ENCODE measurements around the gene CACTIN.

Gene CACTIN

GRCh38 chr19:3610745-3611717 is 15.6 kb downstream of the CACTIN start:
- no peak for DNase-seq (ENCODE audit: low read depth, low spot score)

DNA sequence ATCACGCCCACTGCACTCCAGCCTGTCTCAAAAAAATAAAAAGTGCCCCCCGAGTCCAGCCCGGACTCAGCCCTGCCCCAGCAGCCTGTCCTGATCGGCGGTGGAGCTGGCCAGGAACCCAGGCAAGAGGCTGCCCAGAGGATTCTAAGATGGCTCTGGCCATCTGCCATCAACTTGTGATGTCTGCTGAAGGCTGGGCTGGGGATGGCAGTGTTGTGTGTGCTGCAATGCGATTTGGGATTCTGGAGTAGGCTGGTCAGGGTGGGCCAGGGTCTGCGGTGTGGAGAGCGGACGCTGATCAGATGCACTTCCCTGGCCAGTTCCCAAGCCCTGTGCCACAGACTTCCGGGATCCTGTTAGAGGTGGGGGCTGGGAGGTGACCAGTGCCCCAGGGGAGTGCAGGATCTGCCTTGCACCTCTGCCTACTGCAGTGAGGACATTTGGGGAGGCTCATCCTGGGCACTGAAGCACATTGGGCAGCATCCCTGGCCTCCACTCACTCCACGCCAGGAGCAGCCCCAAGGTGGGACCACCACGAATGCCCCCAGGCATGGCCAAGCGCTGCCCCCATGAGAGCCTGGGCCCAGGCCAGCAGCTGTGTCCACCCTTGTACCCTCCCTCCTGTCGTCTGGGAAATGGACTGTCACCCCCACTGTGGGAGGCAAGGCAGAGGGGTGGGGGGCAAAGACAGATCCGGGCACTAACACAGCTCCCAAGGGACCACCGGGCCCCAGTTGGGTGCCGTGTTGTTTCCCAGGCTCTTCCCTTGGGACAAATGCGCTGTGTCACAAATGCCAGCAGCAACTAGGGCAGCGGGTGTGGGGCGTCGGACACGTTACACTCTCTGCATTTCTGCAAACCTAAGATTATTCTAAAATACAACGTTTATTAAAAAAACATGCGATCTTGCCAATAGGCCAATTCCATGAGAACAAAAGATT is 16.5 kb downstream of the CACTIN start:
- no peak for DNase-seq (ENCODE audit: low read depth, low spot score)

DNA sequence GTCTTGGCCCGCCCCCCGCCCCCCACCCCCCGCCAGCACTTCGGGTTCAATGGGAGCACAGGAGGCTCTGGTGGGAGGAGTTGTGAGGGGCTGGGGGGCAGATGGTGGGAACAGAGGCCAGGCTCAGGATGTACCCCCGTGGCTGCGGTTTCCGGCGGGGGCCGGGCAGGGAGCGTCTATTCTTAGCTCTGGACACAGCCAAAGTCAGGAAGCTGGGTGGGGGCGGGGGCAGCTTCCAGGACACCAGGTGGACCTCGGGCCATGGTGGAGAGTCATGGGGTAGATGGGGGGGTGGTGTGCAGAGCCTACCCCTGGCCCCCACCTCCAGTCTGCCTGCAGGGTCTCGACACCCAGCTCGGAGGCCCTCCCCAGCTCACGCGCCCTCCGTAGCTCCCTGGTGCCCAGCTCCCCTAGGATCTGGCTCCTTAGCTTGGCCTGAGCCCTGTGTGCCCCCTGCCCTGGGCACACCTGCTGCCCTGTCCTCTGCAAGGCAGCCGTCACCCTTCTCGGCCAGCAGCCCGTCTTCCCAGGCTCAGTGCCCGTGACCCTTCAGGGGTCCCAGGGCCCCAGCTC is 17.8 kb downstream of the CACTIN start:
- DNase-seq (ENCODE audit: low read depth, low spot score), result no peak

DNA sequence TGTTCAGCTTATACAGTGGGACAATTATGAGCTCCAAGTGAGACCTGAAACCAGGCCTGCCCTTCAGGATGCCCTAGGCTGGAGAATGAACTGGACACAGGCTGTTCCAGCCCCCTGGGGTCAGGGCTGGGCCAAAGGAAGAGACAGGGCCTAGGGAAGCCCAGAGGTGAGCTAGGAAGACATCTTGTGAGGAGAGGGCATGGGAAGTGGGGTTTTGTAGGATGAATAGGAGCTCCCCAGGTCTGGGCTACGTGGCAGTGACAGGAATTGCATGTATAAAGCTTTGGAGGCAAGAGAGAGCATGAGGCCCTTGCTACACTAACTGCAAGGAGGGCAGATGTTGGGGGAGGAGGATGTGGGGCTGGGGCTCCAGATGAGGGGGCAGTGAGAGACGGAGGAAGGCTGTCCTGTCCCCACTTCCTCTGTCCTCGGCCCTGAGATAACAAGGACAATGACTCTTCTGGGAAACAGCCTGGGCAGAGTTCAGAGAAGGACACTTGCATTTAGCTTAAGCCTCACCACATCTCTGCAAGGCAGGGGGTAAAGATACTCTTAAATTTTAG is 18.4 kb downstream of the CACTIN start:
- no peak for DNase-seq (ENCODE audit: low read depth, low spot score)

GRCh38 chr19:3607303-3608078 is 19.1 kb downstream of the CACTIN start:
- no peak for DNase-seq (ENCODE audit: low read depth, low spot score)

DNA sequence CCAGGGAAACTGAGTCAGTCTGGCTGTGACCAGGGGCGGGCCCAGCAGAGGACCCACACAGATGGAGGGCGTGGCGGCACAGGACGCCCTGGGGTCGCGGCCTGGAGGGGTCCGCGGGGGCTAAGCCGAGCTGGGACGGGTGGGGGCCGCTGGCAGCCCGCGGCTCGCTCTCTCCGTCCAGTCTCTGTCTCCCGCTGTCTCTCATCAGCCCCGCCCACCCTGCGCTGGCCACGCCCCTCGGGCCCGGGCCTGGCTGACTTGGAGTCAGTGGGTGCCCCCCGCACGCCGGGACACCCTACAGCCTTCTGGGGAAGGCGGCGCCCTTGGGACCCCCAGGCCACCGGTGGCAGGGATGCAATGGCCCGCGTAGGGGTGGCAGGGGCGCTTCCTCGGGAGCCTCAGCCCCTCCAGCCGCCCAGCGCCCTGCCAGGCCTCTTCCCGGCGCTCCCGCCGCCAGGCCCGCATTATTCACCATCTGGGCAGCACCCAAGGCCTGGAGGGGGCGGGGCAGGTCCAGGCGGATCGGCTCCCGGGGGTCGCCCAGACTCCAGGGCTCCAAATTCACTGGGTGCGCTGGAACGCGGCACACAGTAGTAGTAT is 19.8 kb downstream of the CACTIN start, which contains the start of gene TBXA2R:
TSS of gene TBXA2R (minus strand) at position 186 of the 600 bp plus-strand sequence. CDS start 6,241 bp downstream, outside the sequence.
- peak; percentile 41 for DNase-seq (ENCODE audit: low read depth, low spot score)

DNA sequence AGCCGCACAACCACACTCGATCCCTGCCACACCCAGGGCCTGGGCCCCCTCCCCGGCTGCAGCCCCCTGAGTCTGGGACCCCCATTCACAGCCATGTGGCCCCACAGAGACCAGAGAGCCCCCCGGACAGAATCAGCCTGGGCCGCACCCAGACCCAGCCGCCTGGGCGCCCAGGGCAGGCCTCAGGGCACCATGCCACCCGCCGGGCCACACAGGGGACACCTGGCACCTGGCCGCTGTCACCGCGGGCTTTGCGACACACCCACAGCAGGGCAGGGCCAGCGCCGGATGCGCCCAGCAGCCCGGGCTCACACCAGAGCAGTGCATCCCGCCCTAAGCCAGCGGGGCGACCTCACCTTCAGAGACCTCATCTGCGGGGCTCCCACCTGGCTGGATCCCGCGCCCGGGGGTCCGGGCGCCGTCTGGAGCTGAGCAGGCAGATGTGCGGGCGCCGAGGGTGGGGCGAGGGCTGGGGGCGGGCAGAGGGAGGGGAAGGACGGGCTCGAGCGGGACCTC is 20.4 kb downstream of the CACTIN start:
- no peak for DNase-seq (ENCODE audit: low read depth, low spot score)

GRCh38 chr19:3605770-3606169 is 20.8 kb downstream of the CACTIN start:
- no peak for DNase-seq (ENCODE audit: low read depth, low spot score)

- DNase-seq (ENCODE audit: low read depth, low spot score), result no peak
Observed at GRCh38 chr19:3605361-3605760, 21.2 kb downstream of the CACTIN start.

DNA sequence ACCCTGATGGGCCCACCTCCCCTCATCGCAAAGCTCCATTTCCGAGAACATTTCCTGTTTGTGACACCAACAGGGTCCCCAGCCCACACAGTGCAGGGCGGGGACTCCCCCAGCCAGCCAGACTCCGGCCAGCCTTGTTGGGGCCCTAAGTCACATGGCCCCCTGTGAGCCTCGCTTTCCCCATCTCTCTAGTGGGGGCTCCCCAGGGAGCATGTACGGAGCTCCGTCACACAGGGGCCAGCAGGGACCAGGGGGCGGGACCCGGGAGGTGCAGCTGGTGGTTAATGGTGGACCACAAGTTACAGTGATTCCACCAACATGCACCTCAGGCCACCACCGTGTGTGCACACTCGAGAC is 21.6 kb downstream of the CACTIN start:
- DNase-seq (ENCODE audit: low read depth, low spot score), result no peak

- DNase-seq (ENCODE audit: low read depth, low spot score), result no peak
Observed at GRCh38 chr19:3604227-3604986, 22.2 kb downstream of the CACTIN start.

GRCh38 chr19:3603121-3603811 is 23.3 kb downstream of the CACTIN start:
- no peak for DNase-seq (ENCODE audit: low read depth, low spot score)

GRCh38 chr19:3601021-3601420 is 25.6 kb downstream of the CACTIN start:
- no peak for DNase-seq (ENCODE audit: low read depth, low spot score)

GRCh38 chr19:3599776-3600187 is 26.8 kb downstream of the CACTIN start:
- DNase-seq (ENCODE audit: low read depth, low spot score), result no peak

DNA sequence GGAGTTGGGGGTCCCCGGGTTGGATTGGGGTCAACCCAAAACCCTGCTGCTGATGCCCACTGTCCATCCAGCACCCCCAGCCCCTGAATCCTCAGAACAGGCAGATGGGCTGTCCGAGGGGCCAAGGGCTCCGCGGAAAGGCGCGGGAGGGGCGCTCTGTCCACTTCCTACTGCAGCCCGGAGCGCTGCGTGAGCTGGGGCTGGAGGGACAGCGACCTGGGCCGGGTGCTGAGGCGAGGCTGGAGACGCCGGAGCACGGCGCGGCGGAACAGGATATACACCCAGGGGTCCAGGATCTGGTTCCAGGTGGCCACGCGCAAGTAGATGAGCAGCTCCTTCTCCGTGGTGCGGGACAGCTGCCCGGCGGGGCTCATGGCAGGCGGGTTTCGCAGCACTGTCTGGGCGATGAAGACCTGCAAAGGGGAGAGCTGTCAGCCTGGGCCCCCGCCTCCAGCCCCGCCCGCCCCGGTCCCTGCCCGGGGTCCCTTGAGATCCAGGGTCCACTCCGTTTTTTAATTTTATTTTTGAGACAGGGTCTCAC is 31.0 kb downstream of the CACTIN start:
- no peak for DNase-seq (ENCODE audit: low read depth, low spot score)

GRCh38 chr19:3593156-3593555 is 33.4 kb downstream of the CACTIN start:
- DNase-seq (ENCODE audit: low read depth, low spot score), result no peak

GRCh38 chr19:3591876-3592613 is 34.5 kb downstream of the CACTIN start:
- no peak for DNase-seq (ENCODE audit: low read depth, low spot score)

Measured in activated naive CD8-positive, alpha-beta T cell treated with anti-CD3 and anti-CD28 coated beads, Interleukin-2, amount 50 U/mL, for 16 hours (primary cell).